ENCODE results near the gene AVPI1.
A peak's percentile ranks its signal among the peaks of the same experiment; 100 is the strongest.

Gene AVPI1

GRCh38 chr10:97632949-97633884 is 53.8 kb downstream of the AVPI1 start, which contains the start of gene MORN4 (continued):
- TF ChIP-seq TSHZ1 (tag by site-specific recombination; IDR thresholded peaks at IDR 0.05; ENCODE audit: borderline replicate concordance), result no peak
- TF ChIP-seq ZFP37 (tag by site-specific recombination; IDR thresholded peaks at IDR 0.05), result peak; percentile 67; the same call in 1 of the 2 replicates
- peak; percentile 44; the same call in 1 of the 2 replicates for TF ChIP-seq MYNN (tag by site-specific recombination; IDR thresholded peaks at IDR 0.05; ENCODE audit: borderline replicate concordance)
- peak; percentile 89 for TF ChIP-seq KLF16 (tag by site-specific recombination; IDR thresholded peaks at IDR 0.05)
- peak; percentile 72 for TF ChIP-seq ZNF600 (tag by site-specific recombination; IDR thresholded peaks at IDR 0.05)
- TF ChIP-seq ELK4 (IDR thresholded peaks at IDR 0.05; ENCODE audit: borderline replicate concordance, low read depth, low read length), result no peak
- peak; percentile 33; the same call in 1 of the 2 replicates for TF ChIP-seq ZBTB11 (tag by site-specific recombination; conservative IDR thresholded peaks at IDR 0.05; ENCODE audit: low read depth)
- TF ChIP-seq ZNF510 (tag by site-specific recombination; IDR thresholded peaks at IDR 0.05; ENCODE audit: insufficient replicate concordance), result no peak
- TF ChIP-seq ZNF785 (tag by site-specific recombination; IDR thresholded peaks at IDR 0.05), result no peak
- 0 out of 2 replicates have a peak, but pooled peaks have one; percentile 43 for TF ChIP-seq PRDM1 (tag by site-specific recombination; IDR thresholded peaks at IDR 0.05)
- TF ChIP-seq KLF1 (tag by site-specific recombination; IDR thresholded peaks at IDR 0.05), result no peak; the same call in 1 of the 2 replicates
- peak; percentile 47; the same call in 1 of the 2 replicates for TF ChIP-seq ZNF639 (tag by site-specific recombination; IDR thresholded peaks at IDR 0.05)
- peak; percentile 64; the same call in 1 of the 2 replicates for TF ChIP-seq SP7 (tag by site-specific recombination; IDR thresholded peaks at IDR 0.05)
- peak; percentile 47 for TF ChIP-seq ZFHX2 (tag by site-specific recombination; conservative IDR thresholded peaks at IDR 0.05)
- no peak for TF ChIP-seq SETDB1 (IDR thresholded peaks at IDR 0.05; ENCODE audit: insufficient read length, low read length)
- no peak for TF ChIP-seq ZNF488 (tag by site-specific recombination; IDR thresholded peaks at IDR 0.05)
- TF ChIP-seq ZNF324 (tag by site-specific recombination; IDR thresholded peaks at IDR 0.05), result peak; percentile 22; the same call in 1 of the 2 replicates
- TF ChIP-seq ZNF341 (tag by site-specific recombination; IDR thresholded peaks at IDR 0.05; ENCODE audit: low read depth), result peak; percentile 44
- TF ChIP-seq ZBTB17 (tag by site-specific recombination; IDR thresholded peaks at IDR 0.05), result peak; percentile 93
- 0 out of 2 replicates have a peak, but pooled peaks have one; percentile 12 for TF ChIP-seq KLF17 (tag by site-specific recombination; IDR thresholded peaks at IDR 0.05)
- peak; percentile 56 for TF ChIP-seq ZBTB8A (tag by site-specific recombination; IDR thresholded peaks at IDR 0.05)
- TF ChIP-seq YY1 (tag by site-specific recombination; IDR thresholded peaks at IDR 0.05), result peak; percentile 99
- peak; percentile 80 for TF ChIP-seq SP3 (tag by site-specific recombination; IDR thresholded peaks at IDR 0.05)
- no peak for TF ChIP-seq ZNF138 (tag by site-specific recombination; IDR thresholded peaks at IDR 0.05; ENCODE audit: borderline replicate concordance)

All from HEK293 (cell line).